ENCODE data around the gene BTBD2.

The BTBD2 gene

GRCh38 chr19:2010135-2010668 is 5.3 kb downstream of the BTBD2 start:
- Histone ChIP-seq H2AFZ (ENCODE audit: low read length, unreplicated experiment) (no peak overlapping the region), H3K79me2 (ENCODE audit: control insufficient read depth, insufficient read depth, low read length, unreplicated experiment) (peaks cover 30% of the 10 kb centered on the region), H3K27me3 (ENCODE audit: insufficient read depth, low read length) (no peaks in the 10 kb centered on the region), H3K4me3 (ENCODE audit: low read depth, low read length) (no peak overlapping the region), H3K4me1 (ENCODE audit: control insufficient read depth, insufficient read depth, low read length, unreplicated experiment) (no peaks in the 10 kb centered on the region), H3K27ac (ENCODE audit: low read depth, low read length) (no peak overlapping the region), H3K36me3 (ENCODE audit: insufficient read depth, low read length) (no peaks in the 10 kb centered on the region)

GRCh38 chr19:2003874-2004273 is 11.6 kb downstream of the BTBD2 start:
- Histone ChIP-seq H3K27ac (ENCODE audit: low read depth, low read length) (no peak overlapping the region), H3K27me3 (ENCODE audit: insufficient read depth, low read length) (no peaks in the 10 kb centered on the region), H3K36me3 (ENCODE audit: insufficient read depth, low read length) (no peaks in the 10 kb centered on the region), H2AFZ (ENCODE audit: low read length, unreplicated experiment) (no peak overlapping the region), H3K79me2 (ENCODE audit: control insufficient read depth, insufficient read depth, low read length, unreplicated experiment) (no peaks in the 10 kb centered on the region), H3K4me1 (ENCODE audit: control insufficient read depth, insufficient read depth, low read length, unreplicated experiment) (no peaks in the 10 kb centered on the region), H3K4me3 (ENCODE audit: low read depth, low read length) (no peak overlapping the region)

- H3K36me3 ChIP-seq (ENCODE audit: insufficient read depth, low read length): peaks cover 4% of the 10 kb centered on the region
- no peak overlapping the region for H3K4me3 ChIP-seq (ENCODE audit: low read depth, low read length)
- H3K79me2 ChIP-seq (ENCODE audit: control insufficient read depth, insufficient read depth, low read length, unreplicated experiment): no peaks in the 10 kb centered on the region
- no peak overlapping the region for H3K27ac ChIP-seq (ENCODE audit: low read depth, low read length)
- no peak overlapping the region for H2AFZ ChIP-seq (ENCODE audit: low read length, unreplicated experiment)
- H3K27me3 ChIP-seq (ENCODE audit: insufficient read depth, low read length): no peaks in the 10 kb centered on the region
- no peaks in the 10 kb centered on the region for H3K4me1 ChIP-seq (ENCODE audit: control insufficient read depth, insufficient read depth, low read length, unreplicated experiment)
Measured at GRCh38 chr19:1999856-2000515, 15.5 kb downstream of the BTBD2 start.

DNA sequence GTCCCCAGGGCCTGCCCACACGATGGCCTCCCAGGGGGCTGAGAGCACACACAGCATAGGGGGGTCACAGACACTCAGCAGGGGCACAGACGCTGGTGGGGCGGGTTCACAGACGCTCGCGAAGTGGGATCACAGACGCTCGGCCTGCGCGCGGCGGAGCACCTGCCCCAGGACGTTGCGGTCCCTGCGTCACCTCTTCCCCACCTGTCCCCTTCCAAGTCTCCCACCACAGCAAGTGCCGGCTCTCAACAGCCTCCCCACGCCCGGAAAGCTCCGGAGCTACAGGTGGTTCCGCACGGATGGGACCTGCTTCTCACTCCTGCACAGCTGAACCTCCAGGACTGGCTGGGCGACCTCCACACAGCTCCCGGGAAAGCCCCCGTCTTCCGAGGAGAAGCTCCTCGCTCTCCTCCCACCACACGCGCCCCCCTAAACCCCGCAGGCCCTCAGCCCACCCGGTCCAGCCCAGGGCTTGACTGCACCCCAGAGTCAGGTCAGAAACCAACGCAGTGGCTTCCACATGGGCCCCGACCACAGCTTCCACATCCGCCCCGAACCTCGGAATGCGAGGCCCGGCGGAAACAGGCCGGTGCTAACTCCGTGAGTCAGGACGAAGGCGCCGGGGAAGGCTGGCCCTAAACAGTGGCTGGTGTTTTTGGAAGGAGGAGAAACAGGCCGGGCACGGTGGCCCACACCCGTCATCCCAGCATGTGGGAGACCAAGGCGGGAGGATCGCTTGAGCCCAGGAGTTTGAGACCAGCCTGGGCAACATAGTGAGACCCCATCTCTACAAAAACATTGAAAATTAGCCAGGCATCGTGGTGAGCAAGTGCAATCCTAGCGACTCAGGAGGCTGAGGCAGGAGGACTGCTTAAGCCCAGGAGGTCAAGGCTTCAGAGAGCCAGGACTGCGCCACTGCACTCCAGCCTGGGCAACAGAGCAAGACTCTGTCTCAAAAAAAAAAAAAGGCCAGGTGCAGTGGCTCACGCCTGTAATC is 16.5 kb downstream of the BTBD2 start:
- Histone ChIP-seq H3K79me2 (ENCODE audit: control insufficient read depth, insufficient read depth, low read length, unreplicated experiment) (no peaks in the 10 kb centered on the region), H3K4me3 (ENCODE audit: low read depth, low read length) (no peak overlapping the region), H3K27me3 (ENCODE audit: insufficient read depth, low read length) (no peaks in the 10 kb centered on the region), H3K36me3 (ENCODE audit: insufficient read depth, low read length) (peaks cover 4% of the 10 kb centered on the region), H3K4me1 (ENCODE audit: control insufficient read depth, insufficient read depth, low read length, unreplicated experiment) (no peaks in the 10 kb centered on the region), H2AFZ (ENCODE audit: low read length, unreplicated experiment) (no peak overlapping the region), H3K27ac (ENCODE audit: low read depth, low read length) (no peak overlapping the region)

DNA sequence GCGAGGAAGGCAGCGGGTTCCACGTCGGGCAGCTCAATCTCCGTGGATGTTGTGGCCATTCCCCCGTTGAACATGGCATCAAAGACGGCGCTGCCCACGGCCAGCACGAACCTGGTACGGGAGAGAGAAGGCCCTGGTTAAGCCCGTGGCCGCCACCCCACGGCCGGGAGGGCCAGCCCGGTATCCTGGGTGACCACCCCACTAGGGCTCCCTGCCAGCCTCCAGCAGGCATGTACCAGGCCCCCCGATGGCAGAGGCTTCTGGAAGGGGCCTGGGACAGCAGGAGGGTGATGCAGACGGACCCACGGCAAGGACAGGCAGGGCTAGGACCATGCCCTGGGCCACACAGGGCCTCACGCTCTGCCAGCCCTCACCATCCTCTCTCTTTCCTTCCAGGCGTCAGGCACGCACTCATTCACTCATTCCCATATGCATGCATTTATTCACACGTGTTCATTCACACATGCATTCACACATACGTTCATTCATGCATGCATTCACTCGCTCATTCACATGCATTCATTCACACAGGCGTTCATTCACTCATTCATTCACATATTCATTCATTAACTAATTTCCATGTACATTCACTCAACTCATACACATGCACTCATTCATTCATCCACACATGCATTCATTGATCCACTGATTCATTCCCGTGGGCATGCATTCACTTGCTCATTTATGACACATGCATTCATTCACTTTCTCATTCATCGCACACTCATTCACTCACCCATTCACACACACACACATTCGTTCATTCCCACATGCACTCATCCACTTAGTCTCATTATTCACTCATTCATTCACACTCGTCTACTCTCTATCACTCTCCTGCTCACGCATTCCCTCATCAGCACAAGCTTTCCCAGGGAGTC is 17.9 kb downstream of the BTBD2 start:
- H3K4me1 ChIP-seq (ENCODE audit: control insufficient read depth, insufficient read depth, low read length, unreplicated experiment): no peaks in the 10 kb centered on the region
- H2AFZ ChIP-seq (ENCODE audit: low read length, unreplicated experiment): no peak overlapping the region
- H3K4me3 ChIP-seq (ENCODE audit: low read depth, low read length): no peak overlapping the region
- H3K79me2 ChIP-seq (ENCODE audit: control insufficient read depth, insufficient read depth, low read length, unreplicated experiment): no peaks in the 10 kb centered on the region
- no peak overlapping the region for H3K27ac ChIP-seq (ENCODE audit: low read depth, low read length)
- no peaks in the 10 kb centered on the region for H3K27me3 ChIP-seq (ENCODE audit: insufficient read depth, low read length)
- peaks cover 4% of the 10 kb centered on the region for H3K36me3 ChIP-seq (ENCODE audit: insufficient read depth, low read length)

- Histone ChIP-seq H2AFZ (ENCODE audit: low read length, unreplicated experiment) (no peak overlapping the region), H3K27ac (ENCODE audit: low read depth, low read length) (no peak overlapping the region), H3K4me1 (ENCODE audit: control insufficient read depth, insufficient read depth, low read length, unreplicated experiment) (no peaks in the 10 kb centered on the region), H3K27me3 (ENCODE audit: insufficient read depth, low read length) (no peaks in the 10 kb centered on the region), H3K36me3 (ENCODE audit: insufficient read depth, low read length) (peaks cover 4% of the 10 kb centered on the region), H3K79me2 (ENCODE audit: control insufficient read depth, insufficient read depth, low read length, unreplicated experiment) (no peaks in the 10 kb centered on the region), H3K4me3 (ENCODE audit: low read depth, low read length) (no peak overlapping the region)
Measured at GRCh38 chr19:1992759-1993260, 22.7 kb downstream of the BTBD2 start.

- no peak overlapping the region for H2AFZ ChIP-seq (ENCODE audit: low read length, unreplicated experiment)
- H3K36me3 ChIP-seq (ENCODE audit: insufficient read depth, low read length): peaks cover 4% of the 10 kb centered on the region
- no peaks in the 10 kb centered on the region for H3K4me1 ChIP-seq (ENCODE audit: control insufficient read depth, insufficient read depth, low read length, unreplicated experiment)
- no peaks in the 10 kb centered on the region for H3K79me2 ChIP-seq (ENCODE audit: control insufficient read depth, insufficient read depth, low read length, unreplicated experiment)
- no peaks in the 10 kb centered on the region for H3K27me3 ChIP-seq (ENCODE audit: insufficient read depth, low read length)
- no peak overlapping the region for H3K4me3 ChIP-seq (ENCODE audit: low read depth, low read length)
- no peak overlapping the region for H3K27ac ChIP-seq (ENCODE audit: low read depth, low read length)
Measured at GRCh38 chr19:1991018-1991913, 24.2 kb downstream of the BTBD2 start.

GRCh38 chr19:1990230-1991017 is 25.1 kb downstream of the BTBD2 start:
- Histone ChIP-seq H3K4me1 (ENCODE audit: control insufficient read depth, insufficient read depth, low read length, unreplicated experiment) (no peaks in the 10 kb centered on the region), H3K36me3 (ENCODE audit: insufficient read depth, low read length) (no peaks in the 10 kb centered on the region), H3K4me3 (ENCODE audit: low read depth, low read length) (no peak overlapping the region)

More at GRCh38 chr19:1990230-1991017, 25.1 kb downstream of the BTBD2 start:
- Histone ChIP-seq H2AFZ (ENCODE audit: low read length, unreplicated experiment) (no peak overlapping the region), H3K27me3 (ENCODE audit: insufficient read depth, low read length) (no peaks in the 10 kb centered on the region), H3K79me2 (ENCODE audit: control insufficient read depth, insufficient read depth, low read length, unreplicated experiment) (no peaks in the 10 kb centered on the region), H3K27ac (ENCODE audit: low read depth, low read length) (no peak overlapping the region)
